ENCODE results near the gene DNAJC9.

DNA sequence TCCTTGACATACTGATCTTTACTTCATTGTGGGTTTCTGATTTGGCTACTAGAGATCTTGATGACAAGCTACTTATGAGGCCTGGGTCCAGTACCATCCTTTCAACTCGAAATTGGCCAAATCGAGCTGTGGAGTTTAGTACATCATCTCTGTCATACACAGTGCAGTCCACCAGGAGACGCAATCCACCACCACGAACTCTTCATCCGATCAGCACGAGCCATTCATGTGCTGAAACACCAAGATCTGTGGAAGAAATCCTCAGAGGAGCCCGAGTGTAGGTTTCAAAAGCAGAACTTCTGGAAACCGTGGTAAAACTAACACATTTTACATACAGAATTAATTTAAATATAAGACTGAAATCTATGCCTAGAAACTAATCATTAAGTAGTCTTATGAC is 14.2 kb downstream of the DNAJC9 start:
- TF ChIP-seq, protein P1, sequence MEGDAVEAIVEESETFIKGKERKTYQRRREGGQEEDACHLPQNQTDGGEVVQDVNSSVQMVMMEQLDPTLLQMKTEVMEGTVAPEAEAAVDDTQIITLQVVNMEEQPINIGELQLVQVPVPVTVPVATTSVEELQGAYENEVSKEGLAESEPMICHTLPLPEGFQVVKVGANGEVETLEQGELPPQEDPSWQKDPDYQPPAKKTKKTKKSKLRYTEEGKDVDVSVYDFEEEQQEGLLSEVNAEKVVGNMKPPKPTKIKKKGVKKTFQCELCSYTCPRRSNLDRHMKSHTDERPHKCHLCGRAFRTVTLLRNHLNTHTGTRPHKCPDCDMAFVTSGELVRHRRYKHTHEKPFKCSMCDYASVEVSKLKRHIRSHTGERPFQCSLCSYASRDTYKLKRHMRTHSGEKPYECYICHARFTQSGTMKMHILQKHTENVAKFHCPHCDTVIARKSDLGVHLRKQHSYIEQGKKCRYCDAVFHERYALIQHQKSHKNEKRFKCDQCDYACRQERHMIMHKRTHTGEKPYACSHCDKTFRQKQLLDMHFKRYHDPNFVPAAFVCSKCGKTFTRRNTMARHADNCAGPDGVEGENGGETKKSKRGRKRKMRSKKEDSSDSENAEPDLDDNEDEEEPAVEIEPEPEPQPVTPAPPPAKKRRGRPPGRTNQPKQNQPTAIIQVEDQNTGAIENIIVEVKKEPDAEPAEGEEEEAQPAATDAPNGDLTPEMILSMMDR (IDR thresholded peaks at IDR 0.05): no peak
- TF ChIP-seq POLR2A (IDR thresholded peaks at IDR 0.05): no peak
